ENCODE data around the gene MAP4K5. TPM values are rescaled to one million over a fixed set of nuclear protein-coding genes. Genes with fewer than 3 reads are reported as not detected.

MAP4K5 gene
- total RNA-seq, 1 experiment from 2014 or later = 111 TPM

- DNase-seq (no peak), ATAC-seq (no peak)
- Histone ChIP-seq H3K4me3 (ENCODE audit: low read length) (no peak overlapping the region), H3K79me2 (ENCODE audit: low read length) (no peaks in the 10 kb centered on the region), H3K27ac (ENCODE audit: low read length) (no peak overlapping the region), H3K36me3 (ENCODE audit: low read depth, low read length) (peaks cover 3% of the 10 kb centered on the region; the same call in 1 of the 2 replicates), H3K9ac (ENCODE audit: low read length) (no peak overlapping the region), H2AFZ (ENCODE audit: low read length) (no peak overlapping the region), H3K9me2 (replicated peaks; ENCODE audit: low read length) (no peaks in the 10 kb centered on the region), H3K27me3 (ENCODE audit: low read length) (no peaks in the 10 kb centered on the region), H3K4me2 (ENCODE audit: low read length) (no peak overlapping the region), H3F3A (ENCODE audit: low read length, unreplicated experiment) (no peaks in the 10 kb centered on the region), H4K20me1 (ENCODE audit: low read length) (no peaks in the 10 kb centered on the region; the same call in 1 of the 2 replicates), H3K4me1 (ENCODE audit: insufficient read depth, low read length) (no peaks in the 10 kb centered on the region), H3K9me3 (ENCODE audit: low read length) (no peaks in the 10 kb centered on the region)
- CTCF ChIA-PET = no interaction called here
- no TSS peak for BruUV-seq (replicated peaks)
- intact Hi-C loops (cut with micrococcal nuclease) = no loop called here
- POLR2A ChIA-PET (ENCODE audit: unreplicated experiment) = no interaction called here
- TF ChIP-seq EZH2phosphoT487 (IDR thresholded peaks at IDR 0.05; ENCODE audit: borderline replicate concordance, low read length) = no peak
- no peak for TF ChIP-seq CTCF (conservative IDR thresholded peaks at IDR 0.05; ENCODE audit: low read depth, low read length)
- no peak for TF ChIP-seq EZH2 (IDR thresholded peaks at IDR 0.05; ENCODE audit: low read length, unreplicated experiment)
Measured at GRCh38 chr14:50381823-50382287, 150.5 kb downstream of the MAP4K5 start.

DNA sequence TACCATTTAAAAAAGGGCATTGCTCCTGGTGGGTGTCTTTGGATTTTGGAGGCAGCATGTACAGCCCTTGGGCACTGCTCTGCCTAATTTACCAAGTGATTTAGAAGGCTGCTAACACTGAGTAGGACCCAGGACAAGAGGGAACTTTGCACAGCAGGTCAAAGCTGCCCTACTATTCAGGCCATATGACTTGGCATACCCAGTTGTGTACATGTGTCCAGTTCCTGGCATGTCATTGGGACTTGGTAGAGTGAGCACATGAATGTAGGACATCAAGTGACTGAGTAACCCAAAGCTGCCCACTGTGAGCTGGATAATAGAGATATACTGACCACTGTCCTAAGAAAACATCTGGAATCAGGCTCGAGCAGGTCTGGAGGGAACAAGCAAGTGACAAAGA lies 151.4 kb downstream of the MAP4K5 start:
- intact Hi-C loops (cut with micrococcal nuclease) = no loop called here
- Histone ChIP-seq H3K9me2 (replicated peaks; ENCODE audit: low read length) (no peaks in the 10 kb centered on the region), H3K9ac (ENCODE audit: low read length) (no peak overlapping the region), H3K27me3 (ENCODE audit: low read length) (no peaks in the 10 kb centered on the region), H4K20me1 (ENCODE audit: low read length) (no peaks in the 10 kb centered on the region; the same call in 1 of the 2 replicates), H3K36me3 (ENCODE audit: low read depth, low read length) (peaks cover 3% of the 10 kb centered on the region; the same call in 1 of the 2 replicates), H2AFZ (ENCODE audit: low read length) (no peak overlapping the region), H3K27ac (ENCODE audit: low read length) (no peak overlapping the region), H3K4me3 (ENCODE audit: low read length) (no peak overlapping the region), H3K4me1 (ENCODE audit: insufficient read depth, low read length) (no peaks in the 10 kb centered on the region), H3K79me2 (ENCODE audit: low read length) (no peaks in the 10 kb centered on the region), H3K9me3 (ENCODE audit: low read length) (no peaks in the 10 kb centered on the region), H3F3A (ENCODE audit: low read length, unreplicated experiment) (no peaks in the 10 kb centered on the region), H3K4me2 (ENCODE audit: low read length) (no peak overlapping the region)
- ATAC-seq = no peak
- no peak for DNase-seq
- no TSS peak for BruUV-seq (replicated peaks)
- no peak for TF ChIP-seq CTCF (conservative IDR thresholded peaks at IDR 0.05; ENCODE audit: low read depth, low read length)
- TF ChIP-seq EZH2phosphoT487 (IDR thresholded peaks at IDR 0.05; ENCODE audit: borderline replicate concordance, low read length) = no peak
- TF ChIP-seq EZH2 (IDR thresholded peaks at IDR 0.05; ENCODE audit: low read length, unreplicated experiment) = no peak
- ChIA-PET CTCF (no interaction called here), POLR2A (ENCODE audit: unreplicated experiment) (interaction anchor here (0.6 kb wide), 1 partner anchor 286 kb away, joined by 41 read pairs; no protein-coding TSS in a partner anchor)

DNA sequence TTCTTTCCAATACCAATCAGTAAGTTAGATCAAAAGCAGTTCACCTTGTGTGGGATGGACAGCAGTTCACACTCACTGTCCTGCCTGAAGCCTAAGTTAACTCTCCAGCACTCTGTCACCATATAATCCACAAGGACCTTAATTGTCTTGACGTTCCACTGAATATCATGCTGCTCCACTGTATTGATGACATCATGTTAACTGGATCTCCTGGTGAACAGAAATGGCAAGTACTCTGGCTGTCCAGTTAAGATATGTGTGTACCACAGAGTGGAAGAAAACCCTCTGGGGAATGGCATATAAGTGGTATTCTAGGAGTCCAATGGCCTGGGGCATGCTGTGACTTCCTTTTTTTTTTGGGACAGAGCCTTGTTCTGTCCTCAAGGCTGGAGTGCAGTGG lies 151.9 kb downstream of the MAP4K5 start:
- BruUV-seq (replicated peaks) = no TSS peak
- Histone ChIP-seq H3K9ac (ENCODE audit: low read length) (no peak overlapping the region), H3K9me2 (replicated peaks; ENCODE audit: low read length) (no peaks in the 10 kb centered on the region), H4K20me1 (ENCODE audit: low read length) (no peaks in the 10 kb centered on the region; the same call in 1 of the 2 replicates), H3K4me3 (ENCODE audit: low read length) (no peak overlapping the region), H3K79me2 (ENCODE audit: low read length) (no peaks in the 10 kb centered on the region), H3K27ac (ENCODE audit: low read length) (no peak overlapping the region), H3K36me3 (ENCODE audit: low read depth, low read length) (peaks cover 3% of the 10 kb centered on the region; the same call in 1 of the 2 replicates), H3K9me3 (ENCODE audit: low read length) (no peaks in the 10 kb centered on the region), H3K4me2 (ENCODE audit: low read length) (no peak overlapping the region), H3F3A (ENCODE audit: low read length, unreplicated experiment) (no peaks in the 10 kb centered on the region), H3K27me3 (ENCODE audit: low read length) (no peaks in the 10 kb centered on the region), H3K4me1 (ENCODE audit: insufficient read depth, low read length) (no peaks in the 10 kb centered on the region), H2AFZ (ENCODE audit: low read length) (no peak overlapping the region)
- ATAC-seq = no peak
- intact Hi-C loops (cut with micrococcal nuclease) = no loop called here
- ChIA-PET CTCF (no interaction called here), POLR2A (ENCODE audit: unreplicated experiment) (no interaction called here)
- DNase-seq = no peak
- TF ChIP-seq EZH2phosphoT487 (IDR thresholded peaks at IDR 0.05; ENCODE audit: borderline replicate concordance, low read length) (no peak), CTCF (conservative IDR thresholded peaks at IDR 0.05; ENCODE audit: low read depth, low read length) (no peak), EZH2 (IDR thresholded peaks at IDR 0.05; ENCODE audit: low read length, unreplicated experiment) (no peak)
